ENCODE data around the gene RCSD1. TPM values are rescaled to one million over a fixed set of nuclear protein-coding genes. Genes with fewer than 3 reads are reported as not detected.

RCSD1 gene
- total and polyA plus RNA-seq, 2 of the 13 experiments (the other 11 are each of a cell fraction or from before 2014, with no cell fraction given) = not detected

DNA sequence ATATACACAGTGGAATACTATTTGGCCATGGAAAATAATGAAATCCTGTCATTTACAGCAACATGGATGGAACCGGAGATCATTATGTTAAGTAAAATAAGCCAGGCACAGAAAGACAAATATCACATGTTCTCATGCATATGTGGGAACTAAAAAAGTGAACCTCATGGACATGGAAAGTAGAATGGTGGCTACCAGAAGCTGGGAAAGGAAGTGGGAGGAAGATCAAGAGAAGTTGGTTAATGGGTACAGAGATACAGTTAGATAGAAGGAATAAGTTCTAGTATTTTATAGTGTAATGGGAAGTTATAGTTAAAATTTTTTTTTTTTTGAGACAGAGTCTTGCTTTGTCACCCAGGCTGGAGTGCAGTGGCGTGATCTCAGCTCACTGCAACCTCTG lies 41.7 kb upstream of the RCSD1 start:
- WGBS (ENCODE audit: low lambda C conversion rate) = 0% methylated on average over 2 of the region's 2 CpGs

DNA sequence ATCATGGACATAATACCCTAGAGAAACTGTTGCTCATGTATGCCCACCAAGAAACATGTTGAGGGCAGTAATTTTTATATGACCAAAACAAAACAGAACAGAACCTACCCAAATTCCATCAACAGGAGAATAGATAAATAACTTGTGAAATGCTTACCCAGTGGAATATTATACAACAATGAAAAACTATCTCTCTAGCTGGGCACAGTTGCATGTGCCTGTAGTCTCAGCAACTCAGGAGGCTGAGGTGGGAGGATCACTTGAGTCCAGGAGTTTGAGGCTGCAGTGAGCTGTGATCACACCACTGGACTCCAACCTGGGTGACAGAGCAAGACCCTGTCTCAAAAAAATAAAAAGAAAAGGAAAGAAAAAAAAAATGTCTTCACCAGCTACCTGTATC lies 37.6 kb upstream of the RCSD1 start:
- Histone ChIP-seq H3K9me3 (ENCODE audit: low read length) (no peaks in the 10 kb centered on the region), H3K79me2 (ENCODE audit: insufficient read depth, low read length) (no peaks in the 10 kb centered on the region), H4K20me1 (ENCODE audit: insufficient read depth, low read length) (no peaks in the 10 kb centered on the region), H3K27me3 (ENCODE audit: control insufficient read depth in 1 of 2, insufficient read depth in 2 of 2, low read length in 2 of 2) (peaks cover 0 to 7% of the 10 kb centered on the region in 2 experiments; a peak in 1 of 5 replicates), H3K4me3 (replicated peaks in 1 of 3; ENCODE audit: insufficient read depth in 1 of 3, low read depth in 2 of 3, low read length in 3 of 3) (no peak overlapping the region), H3K4me2 (ENCODE audit: low read depth, low read length) (no peak overlapping the region), H3K4me1 (ENCODE audit: insufficient read depth, low read length) (no peaks in the 10 kb centered on the region), H2AFZ (ENCODE audit: low read length) (no peak overlapping the region), H3K27ac (ENCODE audit: extremely low read length, insufficient read depth, low read length) (no peak overlapping the region), H3K36me3 (replicated peaks in 1 of 2; ENCODE audit: control insufficient read depth in 1 of 2, insufficient read depth in 2 of 2, low read length in 2 of 2) (no peaks in the 10 kb centered on the region), H3K9ac (ENCODE audit: insufficient read depth, low read depth, low read length) (no peak overlapping the region)
- in situ Hi-C loops (cut with HindIII; ENCODE audit: extremely low pct_ligation_motif_present, low pct_unique_long_range_greater_than_20kb) = no loop called here
- FAIRE-seq (no peak), DNase-seq (ENCODE audit: low spot score) (no peak), ATAC-seq (no peak)
- BruUV-seq (replicated peaks) = no TSS peak
- POLR2A ChIA-PET = no interaction called here
- CTCF ChIA-PET (ENCODE audit: low intra/inter-chr PET ratio, low total read pairs) = no interaction called here
- intact Hi-C loops (cut with micrococcal nuclease; ENCODE audit: unreplicated experiment) = no loop called here
- TF ChIP-seq ZNF274 (CRISPR knock-in tag; IDR thresholded peaks at IDR 0.05) (no peak), BRD4 (CRISPR knock-in tag; IDR thresholded peaks at IDR 0.05) (no peak)
- TF ChIP-seq, protein P1, sequence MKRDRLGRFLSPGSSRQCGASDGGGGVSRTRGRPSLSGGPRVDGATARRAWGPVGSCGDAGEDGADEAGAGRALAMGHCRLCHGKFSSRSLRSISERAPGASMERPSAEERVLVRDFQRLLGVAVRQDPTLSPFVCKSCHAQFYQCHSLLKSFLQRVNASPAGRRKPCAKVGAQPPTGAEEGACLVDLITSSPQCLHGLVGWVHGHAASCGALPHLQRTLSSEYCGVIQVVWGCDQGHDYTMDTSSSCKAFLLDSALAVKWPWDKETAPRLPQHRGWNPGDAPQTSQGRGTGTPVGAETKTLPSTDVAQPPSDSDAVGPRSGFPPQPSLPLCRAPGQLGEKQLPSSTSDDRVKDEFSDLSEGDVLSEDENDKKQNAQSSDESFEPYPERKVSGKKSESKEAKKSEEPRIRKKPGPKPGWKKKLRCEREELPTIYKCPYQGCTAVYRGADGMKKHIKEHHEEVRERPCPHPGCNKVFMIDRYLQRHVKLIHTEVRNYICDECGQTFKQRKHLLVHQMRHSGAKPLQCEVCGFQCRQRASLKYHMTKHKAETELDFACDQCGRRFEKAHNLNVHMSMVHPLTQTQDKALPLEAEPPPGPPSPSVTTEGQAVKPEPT (CRISPR knock-in tag; IDR thresholded peaks at IDR 0.05; ENCODE audit: low read depth) = no peak
- TF ChIP-seq, protein P2, sequence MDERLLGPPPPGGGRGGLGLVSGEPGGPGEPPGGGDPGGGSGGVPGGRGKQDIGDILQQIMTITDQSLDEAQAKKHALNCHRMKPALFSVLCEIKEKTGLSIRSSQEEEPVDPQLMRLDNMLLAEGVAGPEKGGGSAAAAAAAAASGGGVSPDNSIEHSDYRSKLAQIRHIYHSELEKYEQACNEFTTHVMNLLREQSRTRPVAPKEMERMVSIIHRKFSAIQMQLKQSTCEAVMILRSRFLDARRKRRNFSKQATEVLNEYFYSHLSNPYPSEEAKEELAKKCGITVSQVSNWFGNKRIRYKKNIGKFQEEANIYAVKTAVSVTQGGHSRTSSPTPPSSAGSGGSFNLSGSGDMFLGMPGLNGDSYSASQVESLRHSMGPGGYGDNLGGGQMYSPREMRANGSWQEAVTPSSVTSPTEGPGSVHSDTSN (CRISPR knock-in tag; IDR thresholded peaks at IDR 0.05) = no peak
- TF ChIP-seq, protein P3, sequence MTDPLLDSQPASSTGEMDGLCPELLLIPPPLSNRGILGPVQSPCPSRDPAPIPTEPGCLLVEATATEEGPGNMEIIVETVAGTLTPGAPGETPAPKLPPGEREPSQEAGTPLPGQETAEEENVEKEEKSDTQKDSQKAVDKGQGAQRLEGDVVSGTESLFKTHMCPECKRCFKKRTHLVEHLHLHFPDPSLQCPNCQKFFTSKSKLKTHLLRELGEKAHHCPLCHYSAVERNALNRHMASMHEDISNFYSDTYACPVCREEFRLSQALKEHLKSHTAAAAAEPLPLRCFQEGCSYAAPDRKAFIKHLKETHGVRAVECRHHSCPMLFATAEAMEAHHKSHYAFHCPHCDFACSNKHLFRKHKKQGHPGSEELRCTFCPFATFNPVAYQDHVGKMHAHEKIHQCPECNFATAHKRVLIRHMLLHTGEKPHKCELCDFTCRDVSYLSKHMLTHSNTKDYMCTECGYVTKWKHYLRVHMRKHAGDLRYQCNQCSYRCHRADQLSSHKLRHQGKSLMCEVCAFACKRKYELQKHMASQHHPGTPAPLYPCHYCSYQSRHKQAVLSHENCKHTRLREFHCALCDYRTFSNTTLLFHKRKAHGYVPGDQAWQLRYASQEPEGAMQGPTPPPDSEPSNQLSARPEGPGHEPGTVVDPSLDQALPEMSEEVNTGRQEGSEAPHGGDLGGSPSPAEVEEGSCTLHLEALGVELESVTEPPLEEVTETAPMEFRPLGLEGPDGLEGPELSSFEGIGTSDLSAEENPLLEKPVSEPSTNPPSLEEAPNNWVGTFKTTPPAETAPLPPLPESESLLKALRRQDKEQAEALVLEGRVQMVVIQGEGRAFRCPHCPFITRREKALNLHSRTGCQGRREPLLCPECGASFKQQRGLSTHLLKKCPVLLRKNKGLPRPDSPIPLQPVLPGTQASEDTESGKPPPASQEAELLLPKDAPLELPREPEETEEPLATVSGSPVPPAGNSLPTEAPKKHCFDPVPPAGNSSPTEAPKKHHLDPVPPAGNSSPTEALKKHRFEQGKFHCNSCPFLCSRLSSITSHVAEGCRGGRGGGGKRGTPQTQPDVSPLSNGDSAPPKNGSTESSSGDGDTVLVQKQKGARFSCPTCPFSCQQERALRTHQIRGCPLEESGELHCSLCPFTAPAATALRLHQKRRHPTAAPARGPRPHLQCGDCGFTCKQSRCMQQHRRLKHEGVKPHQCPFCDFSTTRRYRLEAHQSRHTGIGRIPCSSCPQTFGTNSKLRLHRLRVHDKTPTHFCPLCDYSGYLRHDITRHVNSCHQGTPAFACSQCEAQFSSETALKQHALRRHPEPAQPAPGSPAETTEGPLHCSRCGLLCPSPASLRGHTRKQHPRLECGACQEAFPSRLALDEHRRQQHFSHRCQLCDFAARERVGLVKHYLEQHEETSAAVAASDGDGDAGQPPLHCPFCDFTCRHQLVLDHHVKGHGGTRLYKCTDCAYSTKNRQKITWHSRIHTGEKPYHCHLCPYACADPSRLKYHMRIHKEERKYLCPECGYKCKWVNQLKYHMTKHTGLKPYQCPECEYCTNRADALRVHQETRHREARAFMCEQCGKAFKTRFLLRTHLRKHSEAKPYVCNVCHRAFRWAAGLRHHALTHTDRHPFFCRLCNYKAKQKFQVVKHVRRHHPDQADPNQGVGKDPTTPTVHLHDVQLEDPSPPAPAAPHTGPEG (CRISPR knock-in tag; IDR thresholded peaks at IDR 0.05) = no peak

More for the DNA sequence above, 41.7 kb upstream of the RCSD1 start:
- in situ Hi-C loops (cut with HindIII; ENCODE audit: extremely low pct_ligation_motif_present, low pct_unique_long_range_greater_than_20kb) = no loop called here
- no peaks in the 10 kb centered on the region for H3K4me1 ChIP-seq (ENCODE audit: insufficient read depth, low read length)
- peaks cover 0 to 6% of the 10 kb centered on the region in 2 experiments; a peak in 1 of 5 replicates for H3K27me3 ChIP-seq (ENCODE audit: control insufficient read depth in 1 of 2, insufficient read depth in 2 of 2, low read length in 2 of 2)
- H4K20me1 ChIP-seq (ENCODE audit: insufficient read depth, low read length) = no peaks in the 10 kb centered on the region
- H3K36me3 ChIP-seq (replicated peaks in 1 of 2; ENCODE audit: control insufficient read depth in 1 of 2, insufficient read depth in 2 of 2, low read length in 2 of 2) = no peaks in the 10 kb centered on the region
- intact Hi-C loops (cut with micrococcal nuclease; ENCODE audit: unreplicated experiment) = no loop called here
- no peak overlapping the region for H3K4me2 ChIP-seq (ENCODE audit: low read depth, low read length)
- H3K9me3 ChIP-seq (ENCODE audit: low read length) = no peaks in the 10 kb centered on the region
- H3K4me3 ChIP-seq (replicated peaks in 1 of 3; ENCODE audit: insufficient read depth in 1 of 3, low read depth in 2 of 3, low read length in 3 of 3) = no peak overlapping the region
- H2AFZ ChIP-seq (ENCODE audit: low read length) = no peak overlapping the region
- H3K79me2 ChIP-seq (ENCODE audit: insufficient read depth, low read length) = no peaks in the 10 kb centered on the region
- POLR2A ChIA-PET = no interaction called here
- no peak overlapping the region for H3K27ac ChIP-seq (ENCODE audit: extremely low read length, insufficient read depth, low read length)
- ATAC-seq = no peak
- no peak for DNase-seq (ENCODE audit: low spot score)
- FAIRE-seq = no peak
- no TSS peak for BruUV-seq (replicated peaks)
- CTCF ChIA-PET (ENCODE audit: low intra/inter-chr PET ratio, low total read pairs) = no interaction called here
- no peak overlapping the region for H3K9ac ChIP-seq (ENCODE audit: insufficient read depth, low read depth, low read length)
- TF ChIP-seq ZNF207 (IDR thresholded peaks at IDR 0.05; ENCODE audit: borderline replicate concordance) = no peak
- TF ChIP-seq ZNF816 (CRISPR knock-in tag; IDR thresholded peaks at IDR 0.05; ENCODE audit: borderline replicate concordance) = no peak
- TF ChIP-seq, protein P4, sequence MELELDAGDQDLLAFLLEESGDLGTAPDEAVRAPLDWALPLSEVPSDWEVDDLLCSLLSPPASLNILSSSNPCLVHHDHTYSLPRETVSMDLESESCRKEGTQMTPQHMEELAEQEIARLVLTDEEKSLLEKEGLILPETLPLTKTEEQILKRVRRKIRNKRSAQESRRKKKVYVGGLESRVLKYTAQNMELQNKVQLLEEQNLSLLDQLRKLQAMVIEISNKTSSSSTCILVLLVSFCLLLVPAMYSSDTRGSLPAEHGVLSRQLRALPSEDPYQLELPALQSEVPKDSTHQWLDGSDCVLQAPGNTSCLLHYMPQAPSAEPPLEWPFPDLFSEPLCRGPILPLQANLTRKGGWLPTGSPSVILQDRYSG (CRISPR knock-in tag; IDR thresholded peaks at IDR 0.05) = no peak
- no peak for TF ChIP-seq ZNF292 (CRISPR knock-in tag; IDR thresholded peaks at IDR 0.05; ENCODE audit: borderline replicate concordance, low read depth)
- no peak for TF ChIP-seq TCF7L2 (IDR thresholded peaks at IDR 0.05; ENCODE audit: low read depth, low read length)
- TF ChIP-seq ZFP36 (IDR thresholded peaks at IDR 0.05; ENCODE audit: borderline replicate concordance, low read depth, low read length, partially characterized antibody) = no peak
- no peak for TF ChIP-seq ZNF547 (CRISPR knock-in tag; IDR thresholded peaks at IDR 0.05)
- no peak for TF ChIP-seq HHEX (CRISPR knock-in tag; IDR thresholded peaks at IDR 0.05)
